Memory B cell (primary cell): ENCODE results near the gene RNF11.

Experiments used
- ATAC-seq: fragments of 150-1000 bp; cut with Tn5 transposase; 2 replicates; pipeline ENCODE4 v1.10.0; 2021; ENCODE audit warnings: low read depth, mild to moderate bottlenecking, moderate library complexity
- DNase-seq, 2 donors: peaks; one replicate each; pipeline ENCODE4 v3.0.0; 2022; ENCODE audit warnings: low spot score in 2 of 2
- H3K27ac Mint-ChIP-seq: one replicate; pipeline ENCODE4 v1.8.0; 2022; ENCODE audit warnings: mild to moderate bottlenecking, moderate library complexity, mixed read lengths
- H3K27me3 Mint-ChIP-seq: one replicate; pipeline ENCODE4 v1.8.0; 2022; ENCODE audit warnings: mixed read lengths
- H3K36me3 Mint-ChIP-seq: one replicate; pipeline ENCODE4 v1.8.0; 2022; ENCODE audit warnings: mild to moderate bottlenecking, mixed read lengths
- H3K4me1 Mint-ChIP-seq: one replicate; pipeline ENCODE4 v1.8.0; 2022; ENCODE audit warnings: mixed read lengths
- H3K4me3 Mint-ChIP-seq: one replicate; pipeline ENCODE4 v1.8.0; 2022; ENCODE audit warnings: mild to moderate bottlenecking, moderate library complexity, mixed read lengths
- H3K9me3 Mint-ChIP-seq: one replicate; pipeline ENCODE4 v1.8.0; 2022; ENCODE audit warnings: mixed read lengths

The RNF11 gene

GRCh38 chr1:51263147-51263877 lies 27.2 kb downstream of the RNF11 start:
- Mint-ChIP-seq H3K4me1 (peaks cover 28% of the 10 kb centered on the region), H3K36me3 (no peaks in the 10 kb centered on the region), H3K9me3 (no peaks in the 10 kb centered on the region), H3K27ac (no peak overlapping the region), H3K4me3 (no peak overlapping the region), H3K27me3 (no peaks in the 10 kb centered on the region)
- ATAC-seq, result no peak
- no peak for DNase-seq

DNA sequence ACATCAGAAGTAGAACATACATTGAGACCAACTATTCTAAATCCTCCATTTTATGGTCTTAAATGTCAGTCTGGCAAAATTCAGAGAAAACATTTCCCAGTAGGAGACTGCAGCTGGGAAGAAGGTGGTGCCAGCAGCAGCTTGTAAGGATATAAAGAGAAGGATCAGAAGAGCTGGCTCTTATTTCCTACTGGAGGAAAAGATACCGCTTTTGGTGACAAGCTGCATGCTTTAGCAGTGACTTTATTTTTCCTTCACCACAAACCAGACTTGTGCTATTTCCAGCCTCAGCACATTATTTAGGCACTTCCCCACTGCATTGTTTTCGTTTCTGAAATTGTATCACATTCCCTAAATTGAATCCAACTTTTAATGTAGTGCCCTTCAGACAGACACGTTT lies 28.4 kb downstream of the RNF11 start:
- no peak overlapping the region for H3K4me3 Mint-ChIP-seq
- H3K4me1 Mint-ChIP-seq, result peaks cover 27% of the 10 kb centered on the region
- no peaks in the 10 kb centered on the region for H3K36me3 Mint-ChIP-seq
- H3K27ac Mint-ChIP-seq, result no peak overlapping the region
- H3K9me3 Mint-ChIP-seq, result no peaks in the 10 kb centered on the region
- no peak for ATAC-seq
- no peaks in the 10 kb centered on the region for H3K27me3 Mint-ChIP-seq
- DNase-seq, result no peak

GRCh38 chr1:51265618-51266017 lies 29.5 kb downstream of the RNF11 start:
- Mint-ChIP-seq H3K27ac (no peak overlapping the region), H3K4me3 (no peak overlapping the region), H3K27me3 (no peaks in the 10 kb centered on the region), H3K4me1 (peaks cover 23% of the 10 kb centered on the region), H3K9me3 (no peaks in the 10 kb centered on the region), H3K36me3 (peaks cover under 1% of the 10 kb centered on the region)
- no peak for DNase-seq
- ATAC-seq, result no peak

DNA sequence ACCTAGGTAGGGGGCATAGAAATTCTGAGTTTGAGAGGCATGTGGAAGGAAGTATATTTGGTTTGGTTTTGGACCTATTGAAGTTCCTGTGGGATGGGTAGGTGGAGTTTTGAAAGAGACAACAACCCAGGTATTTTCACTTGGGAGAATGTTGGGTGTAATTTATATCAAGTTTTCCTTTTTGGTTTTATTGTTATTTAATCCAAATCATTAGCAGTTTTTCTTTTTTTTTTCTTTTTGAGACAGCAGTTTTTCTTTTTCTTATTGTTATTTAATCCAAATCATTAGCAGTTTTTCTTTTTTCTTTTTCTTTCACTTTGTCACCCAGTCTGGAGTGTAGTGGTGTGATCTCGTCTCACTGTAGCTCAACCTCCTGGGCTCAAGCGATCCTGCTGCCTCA lies 30.1 kb downstream of the RNF11 start:
- no peak for DNase-seq
- no peak for ATAC-seq
- no peaks in the 10 kb centered on the region for H3K9me3 Mint-ChIP-seq
- H3K36me3 Mint-ChIP-seq, result peaks cover 6% of the 10 kb centered on the region
- no peak overlapping the region for H3K4me3 Mint-ChIP-seq
- H3K27ac Mint-ChIP-seq, result no peak overlapping the region
- peaks cover 19% of the 10 kb centered on the region for H3K4me1 Mint-ChIP-seq
- H3K27me3 Mint-ChIP-seq, result no peaks in the 10 kb centered on the region

- peaks cover 7% of the 10 kb centered on the region for H3K36me3 Mint-ChIP-seq
- H3K27ac Mint-ChIP-seq, result no peak overlapping the region
- no peaks in the 10 kb centered on the region for H3K27me3 Mint-ChIP-seq
- H3K4me1 Mint-ChIP-seq, result peaks cover 19% of the 10 kb centered on the region
- ATAC-seq, result no peak
- no peaks in the 10 kb centered on the region for H3K9me3 Mint-ChIP-seq
- no peak for DNase-seq
- no peak overlapping the region for H3K4me3 Mint-ChIP-seq
These were observed 30.7 kb downstream of the RNF11 start for GRCh38 chr1:51266791-51267190.

GRCh38 chr1:51268634-51269033 lies 32.6 kb downstream of the RNF11 start:
- Mint-ChIP-seq H3K36me3 (peaks cover 9% of the 10 kb centered on the region), H3K4me3 (no peak overlapping the region), H3K9me3 (no peaks in the 10 kb centered on the region), H3K27ac (peak overlapping the region; percentile 59), H3K27me3 (no peaks in the 10 kb centered on the region), H3K4me1 (peaks cover 16% of the 10 kb centered on the region)
- DNase-seq, result no peak
- peak; percentile 26 for ATAC-seq

- Mint-ChIP-seq H3K27ac (no peak overlapping the region), H3K4me1 (peaks cover 13% of the 10 kb centered on the region), H3K27me3 (no peaks in the 10 kb centered on the region), H3K36me3 (peaks cover 9% of the 10 kb centered on the region), H3K9me3 (no peaks in the 10 kb centered on the region), H3K4me3 (no peak overlapping the region)
- ATAC-seq, result no peak
- no peak for DNase-seq
These were observed 34.7 kb downstream of the RNF11 start for GRCh38 chr1:51270751-51271150.

DNA sequence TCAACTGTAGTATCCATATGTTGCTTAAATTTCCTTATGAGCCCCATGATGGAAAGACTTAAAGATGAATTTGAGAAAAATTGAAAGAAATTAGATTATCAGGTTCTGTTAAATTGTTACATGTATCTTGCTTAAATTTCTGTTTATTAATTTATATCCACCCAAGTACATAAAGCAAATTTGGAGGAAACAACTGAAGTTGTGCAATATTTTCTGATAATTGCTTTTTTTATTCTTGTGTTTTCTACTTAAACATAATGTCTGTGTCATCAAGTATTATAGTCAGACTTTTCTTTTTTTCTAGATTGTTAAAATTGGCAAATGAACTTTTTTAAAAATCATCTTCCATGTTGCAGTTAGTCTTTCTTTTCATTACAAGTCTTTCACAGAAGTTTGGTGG lies 36.8 kb downstream of the RNF11 start:
- DNase-seq (no peak), ATAC-seq (no peak)
- H3K4me1 Mint-ChIP-seq, result peaks cover 5% of the 10 kb centered on the region
- no peak overlapping the region for H3K4me3 Mint-ChIP-seq
- no peaks in the 10 kb centered on the region for H3K9me3 Mint-ChIP-seq
- H3K27ac Mint-ChIP-seq, result no peak overlapping the region
- no peaks in the 10 kb centered on the region for H3K27me3 Mint-ChIP-seq
- H3K36me3 Mint-ChIP-seq, result peaks cover 9% of the 10 kb centered on the region

DNA sequence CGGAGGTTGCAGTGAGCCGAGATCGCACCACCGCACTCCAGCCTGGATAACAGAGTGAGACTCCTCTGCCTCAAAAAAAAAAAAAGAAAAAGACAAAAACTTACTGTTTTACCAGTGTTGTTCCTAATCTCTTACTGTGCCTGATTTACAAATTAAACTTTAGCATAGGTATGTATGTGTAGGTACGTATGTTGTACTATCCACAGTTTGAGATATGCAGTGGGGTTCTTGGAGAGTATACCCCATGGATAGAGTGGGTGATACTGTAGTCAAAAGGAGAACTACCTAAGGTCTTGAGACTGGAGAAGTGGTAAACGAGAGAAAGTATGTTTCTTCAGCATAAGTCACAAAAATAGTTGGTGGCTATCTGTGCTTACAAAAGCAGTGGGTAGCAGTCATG lies 38.6 kb downstream of the RNF11 start:
- Mint-ChIP-seq H3K27me3 (no peaks in the 10 kb centered on the region), H3K4me1 (no peaks in the 10 kb centered on the region), H3K27ac (no peak overlapping the region), H3K36me3 (peaks cover 9% of the 10 kb centered on the region), H3K9me3 (no peaks in the 10 kb centered on the region), H3K4me3 (no peak overlapping the region)
- DNase-seq (no peak), ATAC-seq (no peak)

- Mint-ChIP-seq H3K27ac (no peak overlapping the region), H3K36me3 (peaks cover 2% of the 10 kb centered on the region), H3K9me3 (no peaks in the 10 kb centered on the region), H3K27me3 (no peaks in the 10 kb centered on the region), H3K4me1 (no peaks in the 10 kb centered on the region), H3K4me3 (no peak overlapping the region)
- no peak for DNase-seq
- ATAC-seq, result no peak
These were observed 40.2 kb downstream of the RNF11 start for GRCh38 chr1:51276286-51276685.

- H3K9me3 Mint-ChIP-seq, result no peaks in the 10 kb centered on the region
- H3K27me3 Mint-ChIP-seq, result no peaks in the 10 kb centered on the region
These were observed 44.4 kb downstream of the RNF11 start for GRCh38 chr1:51280321-51280978.

DNA sequence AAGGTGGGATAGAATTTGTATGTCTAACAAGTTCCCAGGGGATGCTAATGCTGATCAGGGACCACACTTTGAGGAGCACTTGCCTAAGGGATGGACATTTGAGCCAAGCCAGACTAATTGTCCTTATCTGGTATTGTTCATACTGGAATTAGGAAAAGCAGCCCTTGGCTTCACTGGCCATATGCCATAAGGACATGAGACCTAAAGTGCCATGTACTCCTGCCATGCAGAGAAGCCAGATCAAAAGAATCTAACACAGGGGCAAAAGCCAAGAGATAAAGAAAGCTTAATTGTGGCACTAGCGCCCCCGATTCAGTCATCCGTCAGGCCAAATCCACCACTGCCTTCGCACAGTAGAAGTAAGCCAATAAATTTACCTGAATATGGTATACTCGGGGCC lies 45.7 kb downstream of the RNF11 start:
- ATAC-seq (no peak), DNase-seq (no peak)
- Mint-ChIP-seq H3K4me1 (no peaks in the 10 kb centered on the region), H3K4me3 (no peak overlapping the region), H3K36me3 (no peaks in the 10 kb centered on the region), H3K27me3 (no peaks in the 10 kb centered on the region), H3K9me3 (no peaks in the 10 kb centered on the region), H3K27ac (no peak overlapping the region)

More at GRCh38 chr1:51280321-51280978, 44.4 kb downstream of the RNF11 start:
- Mint-ChIP-seq H3K36me3 (no peaks in the 10 kb centered on the region), H3K4me3 (no peak overlapping the region), H3K4me1 (no peaks in the 10 kb centered on the region), H3K27ac (no peak overlapping the region)
- no peak for DNase-seq
- ATAC-seq, result no peak

GRCh38 chr1:51282605-51283004 lies 46.5 kb downstream of the RNF11 start:
- no peaks in the 10 kb centered on the region for H3K4me1 Mint-ChIP-seq
- H3K27me3 Mint-ChIP-seq, result no peaks in the 10 kb centered on the region
- no peak for ATAC-seq
- H3K4me3 Mint-ChIP-seq, result no peak overlapping the region
- no peak overlapping the region for H3K27ac Mint-ChIP-seq
- no peak for DNase-seq
- no peaks in the 10 kb centered on the region for H3K36me3 Mint-ChIP-seq
- no peaks in the 10 kb centered on the region for H3K9me3 Mint-ChIP-seq

DNA sequence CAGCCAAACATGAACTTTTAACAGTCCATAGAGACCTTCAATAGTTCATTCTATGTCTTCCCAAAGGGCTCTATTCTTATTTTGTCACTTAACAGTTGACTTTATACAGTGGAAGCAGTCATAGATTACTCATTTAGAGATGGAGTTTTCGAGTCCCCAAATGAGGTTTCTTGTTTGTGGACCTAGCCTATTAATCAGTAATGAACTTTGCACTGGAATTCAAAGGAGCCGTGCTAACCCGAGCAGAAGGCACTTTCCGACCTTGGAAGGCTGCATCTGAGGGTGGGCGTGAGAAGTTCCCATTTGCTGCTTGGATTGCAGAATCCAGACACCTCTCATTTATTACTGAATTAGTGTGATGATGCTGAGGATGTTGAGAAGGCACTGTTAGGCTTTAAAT lies 47.9 kb downstream of the RNF11 start:
- Mint-ChIP-seq H3K36me3 (no peaks in the 10 kb centered on the region), H3K4me1 (no peaks in the 10 kb centered on the region), H3K9me3 (no peaks in the 10 kb centered on the region), H3K27me3 (no peaks in the 10 kb centered on the region), H3K4me3 (no peak overlapping the region), H3K27ac (no peak overlapping the region)
- DNase-seq, result no peak
- ATAC-seq, result no peak

- DNase-seq (no peak), ATAC-seq (no peak)
- no peaks in the 10 kb centered on the region for H3K9me3 Mint-ChIP-seq
- H3K4me3 Mint-ChIP-seq, result no peak overlapping the region
- H3K36me3 Mint-ChIP-seq, result no peaks in the 10 kb centered on the region
- H3K4me1 Mint-ChIP-seq, result no peaks in the 10 kb centered on the region
- H3K27me3 Mint-ChIP-seq, result peaks cover 4% of the 10 kb centered on the region
- no peak overlapping the region for H3K27ac Mint-ChIP-seq
These were observed 48.4 kb downstream of the RNF11 start for GRCh38 chr1:51284487-51284954.
